ENCODE results near the gene APC2.

GRCh38 chr19:1518471-1518870, 68.5 kb downstream of the APC2 start:
- TF ChIP-seq POLR2A (IDR thresholded peaks at IDR 0.05; ENCODE audit: low read length) (no peak), GATA1 (IDR thresholded peaks at IDR 0.05; ENCODE audit: low read depth, low read length) (no peak)
